Nephron (organoid): ENCODE measurements around the gene PPP2CA.

ENCODE experiments used
- H3K27ac Mint-ChIP-seq, 3 experiments: 2 replicates each; pipeline ENCODE4 v1.8.0; 2020; ENCODE audit warnings: mixed read lengths in 3 of 3, mild to moderate bottlenecking in 2 of 3, moderate library complexity in 1 of 3
- H3K27me3 Mint-ChIP-seq: 2 replicates; pipeline ENCODE4 v1.8.0; 2021; ENCODE audit warnings: low read depth, mild to moderate bottlenecking, moderate library complexity, mixed read lengths
- H3K36me3 Mint-ChIP-seq: 2 replicates; pipeline ENCODE4 v1.8.0; 2020; ENCODE audit warnings: low read depth, mixed read lengths
- H3K4me1 Mint-ChIP-seq: 2 replicates; pipeline ENCODE4 v1.8.0; 2020; ENCODE audit warnings: mixed read lengths
- H3K4me3 Mint-ChIP-seq, 3 experiments: 2 replicates each; pipeline ENCODE4 v1.8.0; 2020; ENCODE audit warnings: mild to moderate bottlenecking in 3 of 3, mixed read lengths in 3 of 3, moderate library complexity in 2 of 3
- H3K9me3 Mint-ChIP-seq: 2 replicates; pipeline ENCODE4 v1.8.0; 2020; ENCODE audit warnings: mixed read lengths
- CTCF ChIP-seq, 3 experiments: fragments of 200-600 bp; sonication (generic); IDR thresholded peaks; one replicate each; pipeline ENCODE4 v1.5.0; 2021; ENCODE audit warnings: antibody characterized with exemption in 3 of 3; ENCODE audit not compliant: unreplicated experiment in 3 of 3

The PPP2CA gene

DNA sequence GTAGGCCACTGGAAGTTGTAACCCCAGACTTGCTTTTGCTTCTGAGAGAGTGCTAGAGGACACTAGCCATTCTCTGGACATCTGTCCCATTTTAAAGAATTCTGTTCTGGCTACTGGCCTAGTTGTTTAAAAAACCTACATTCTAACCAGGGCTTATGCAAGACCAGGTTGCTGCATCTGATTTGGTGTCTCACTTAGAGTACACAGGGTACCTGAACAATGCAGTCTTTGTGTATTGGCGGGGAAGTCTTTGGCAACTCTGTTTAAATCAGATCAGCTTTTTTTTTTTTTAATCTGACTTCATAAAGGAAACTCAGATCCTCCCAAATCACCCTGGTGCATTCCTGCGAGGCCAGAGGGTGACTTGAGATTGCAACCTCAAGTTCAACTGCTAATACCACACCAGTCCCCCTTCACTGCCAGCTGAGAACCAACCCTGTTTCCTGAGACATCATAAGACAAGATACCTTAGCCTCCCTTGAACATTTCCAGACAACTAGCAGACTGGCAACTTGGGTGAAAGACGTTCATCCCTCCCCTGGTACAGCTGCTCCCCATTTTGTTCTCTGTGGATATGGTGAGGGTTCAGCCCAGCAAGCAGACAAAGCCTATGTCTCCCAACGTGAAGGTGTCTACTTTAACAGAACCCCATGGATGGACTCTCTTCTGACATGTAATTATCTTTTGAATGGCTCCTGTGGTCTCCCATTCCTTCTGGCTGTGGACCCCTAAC, 76.1 kb downstream of the PPP2CA start:
- peak overlapping the region in 1 of 3 experiments; percentile 11 for H3K27ac Mint-ChIP-seq
- H3K36me3 Mint-ChIP-seq = peaks cover 58% of the 10 kb centered on the region
- no peak overlapping the region for H3K4me3 Mint-ChIP-seq
- H3K9me3 Mint-ChIP-seq = no peaks in the 10 kb centered on the region
- TF ChIP-seq CTCF (IDR thresholded peaks at IDR 0.05; ENCODE audit: unreplicated experiment in 3 of 3) = no peak
- no peaks in the 10 kb centered on the region for H3K27me3 Mint-ChIP-seq
- peaks cover 5% of the 10 kb centered on the region for H3K4me1 Mint-ChIP-seq

GRCh38 chr5:134148986-134149539, 76.8 kb downstream of the PPP2CA start:
- no peaks in the 10 kb centered on the region for H3K27me3 Mint-ChIP-seq
- H3K27ac Mint-ChIP-seq = peak overlapping the region in 1 of 3 experiments; percentile 49
- H3K36me3 Mint-ChIP-seq = peaks cover 61% of the 10 kb centered on the region

DNA sequence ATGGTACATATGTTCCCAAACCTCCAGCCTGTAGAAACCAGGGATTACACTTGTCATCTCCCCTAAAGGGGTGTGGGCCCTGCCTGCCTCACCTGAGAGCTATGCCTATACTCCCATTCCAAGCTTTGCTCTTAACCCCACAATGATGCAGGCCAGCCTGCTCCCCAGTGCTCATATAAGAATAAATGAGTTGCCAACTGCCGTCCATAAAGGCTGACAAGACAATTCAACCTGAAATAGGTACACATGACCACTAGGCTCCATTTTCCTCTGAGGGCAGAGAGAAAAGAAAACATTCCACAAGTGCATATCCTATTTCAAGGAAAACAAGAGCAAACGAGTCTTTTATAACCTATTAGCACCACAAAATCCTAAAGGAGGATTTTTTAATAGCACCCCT, 77.6 kb downstream of the PPP2CA start:
- Mint-ChIP-seq H3K4me3 (peak overlapping the region in 1 of 3 experiments; percentile 6), H3K4me1 (peaks cover 5% of the 10 kb centered on the region), H3K27me3 (no peaks in the 10 kb centered on the region)

More at GRCh38 chr5:134148986-134149539, 76.8 kb downstream of the PPP2CA start:
- Mint-ChIP-seq H3K9me3 (no peaks in the 10 kb centered on the region), H3K4me1 (peaks cover 5% of the 10 kb centered on the region), H3K4me3 (no peak overlapping the region)
- no peak for TF ChIP-seq CTCF (IDR thresholded peaks at IDR 0.05; ENCODE audit: unreplicated experiment in 3 of 3)

GRCh38 chr5:134146651-134147518, 79.0 kb downstream of the PPP2CA start:
- H3K36me3 Mint-ChIP-seq = peaks cover 43% of the 10 kb centered on the region
- H3K4me3 Mint-ChIP-seq = no peak overlapping the region
- H3K27ac Mint-ChIP-seq = peak overlapping the region in 1 of 3 experiments; percentile 69
- TF ChIP-seq CTCF (IDR thresholded peaks at IDR 0.05; ENCODE audit: unreplicated experiment in 3 of 3) = no peak
- H3K27me3 Mint-ChIP-seq = no peaks in the 10 kb centered on the region
- H3K9me3 Mint-ChIP-seq = no peaks in the 10 kb centered on the region
- H3K4me1 Mint-ChIP-seq = peaks cover 5% of the 10 kb centered on the region

More for the DNA sequence above, 77.6 kb downstream of the PPP2CA start:
- Mint-ChIP-seq H3K9me3 (no peaks in the 10 kb centered on the region), H3K36me3 (peaks cover 54% of the 10 kb centered on the region), H3K27ac (peak overlapping the region; percentile 48 to 87 (median 50))
- no peak for TF ChIP-seq CTCF (IDR thresholded peaks at IDR 0.05; ENCODE audit: unreplicated experiment in 3 of 3)

DNA sequence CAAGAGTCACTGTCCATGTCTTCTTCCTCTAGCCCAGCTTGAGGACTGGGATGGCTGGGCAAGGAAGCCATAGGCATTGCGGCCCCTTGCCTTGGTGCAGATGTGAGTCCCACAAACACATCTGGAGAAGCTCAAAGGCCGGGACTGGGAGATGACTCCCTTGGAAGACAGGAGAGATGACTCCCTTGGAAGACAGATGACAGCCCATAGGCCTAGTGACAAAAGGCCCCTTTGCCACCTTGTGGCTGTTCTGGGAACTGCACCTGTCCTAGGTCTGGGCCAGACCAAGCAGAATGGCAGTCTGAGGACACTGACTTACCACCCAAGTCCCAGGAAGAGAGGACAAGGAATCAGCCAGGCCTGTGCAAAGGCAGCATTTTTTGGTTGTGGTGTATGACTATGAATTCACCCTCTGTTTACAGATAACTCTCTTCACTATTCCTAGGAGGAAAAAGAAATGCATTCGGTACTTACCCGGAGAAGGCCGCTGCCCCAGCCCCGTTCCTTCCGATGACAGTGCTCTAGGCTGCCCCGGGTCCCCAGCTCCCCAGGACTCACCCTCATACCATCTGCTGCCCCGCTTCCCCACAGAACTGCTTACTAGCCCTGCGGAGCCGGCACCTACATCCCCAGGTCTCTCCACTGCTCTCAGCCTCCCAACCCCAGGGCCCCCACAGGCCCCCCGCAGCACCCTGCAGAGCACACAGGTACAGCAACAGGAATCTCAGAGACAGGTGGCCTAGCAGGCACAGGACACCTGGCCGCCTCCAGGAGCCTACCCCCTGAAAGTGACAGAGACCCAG, 79.9 kb downstream of the PPP2CA start:
- Mint-ChIP-seq H3K4me3 (no peak overlapping the region), H3K27me3 (no peaks in the 10 kb centered on the region), H3K27ac (peak overlapping the region in 1 of 3 experiments; percentile 86), H3K36me3 (peaks cover 41% of the 10 kb centered on the region), H3K9me3 (no peaks in the 10 kb centered on the region), H3K4me1 (peaks cover 12% of the 10 kb centered on the region)
- TF ChIP-seq CTCF (IDR thresholded peaks at IDR 0.05; ENCODE audit: unreplicated experiment in 3 of 3) = peak; percentile 82 to 90 (median 89)
